RWPE1 (cell line): ENCODE measurements around the gene MYLK.
A peak's percentile ranks its signal among the peaks of the same experiment; 100 is the strongest.

Experiments
- CTCF ChIA-PET: fragments of 350-600 bp; sonication (Branson Sonifier 250); formaldehyde crosslinking; extraction: SDS; loops from one replicate; lab custom pipeline; 2021; lab: Yijun Ruan, JAX
- POLR2A ChIA-PET: fragments of 400-600 bp; formaldehyde crosslinking; extraction: SDS; loops from one replicate; lab custom pipeline; 2020; ENCODE audit warnings: antibody characterized with exemption; ENCODE audit not compliant: low non-redundant PET; lab: Yijun Ruan, JAX
- DNase-seq: peaks from one replicate; pipeline ENCODE4 v3.0.0; 2012; ENCODE audit warnings: low spot score
- H3K27ac ChIP-seq: fragments of 450-650 bp; 2 replicates; pipeline ENCODE4 v1.5.1; 2017
- TF ChIP-seq, protein P1 (sequence below): fragments of 450-650 bp; conservative IDR thresholded peaks from 2 replicates; pipeline ENCODE4 v1.5.1; 2017; ENCODE audit warnings: low read depth, mild to moderate bottlenecking

MYLK gene

DNA sequence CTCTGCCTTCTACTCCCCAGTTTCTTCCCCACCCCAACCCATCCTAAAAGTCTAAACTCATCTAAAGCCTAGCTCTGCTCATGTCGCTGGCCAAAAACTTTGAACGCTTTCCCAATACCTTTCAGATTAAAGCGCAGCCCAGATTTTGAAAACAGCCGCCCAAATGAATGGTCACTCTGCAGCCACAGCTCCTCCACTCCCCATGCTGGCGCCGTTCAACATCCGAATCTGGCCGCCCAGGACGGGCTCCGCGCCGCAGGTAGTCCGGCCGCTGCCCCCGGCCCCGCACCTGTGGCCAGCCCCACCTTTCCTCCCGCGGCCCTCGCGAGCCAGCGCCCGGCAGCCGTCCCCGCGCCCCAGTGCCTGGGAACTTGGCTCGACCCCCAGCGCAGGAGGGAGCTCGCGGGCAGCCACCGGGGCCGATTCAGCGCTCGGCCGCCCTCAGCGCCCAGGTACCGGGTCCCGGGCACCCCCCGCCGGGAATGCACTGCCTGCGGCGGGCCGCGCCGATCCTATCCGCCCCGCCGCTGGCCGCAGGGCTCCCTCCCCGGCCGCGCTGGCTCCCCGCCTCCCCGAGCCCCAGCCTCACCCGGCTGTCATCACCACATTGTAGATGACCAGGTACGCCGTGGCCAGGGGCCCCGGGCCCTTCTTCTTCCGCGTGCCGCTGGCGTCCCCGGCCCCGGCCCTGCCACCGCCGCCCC, 299.7 kb downstream of the MYLK start:
- TF ChIP-seq, protein P1, sequence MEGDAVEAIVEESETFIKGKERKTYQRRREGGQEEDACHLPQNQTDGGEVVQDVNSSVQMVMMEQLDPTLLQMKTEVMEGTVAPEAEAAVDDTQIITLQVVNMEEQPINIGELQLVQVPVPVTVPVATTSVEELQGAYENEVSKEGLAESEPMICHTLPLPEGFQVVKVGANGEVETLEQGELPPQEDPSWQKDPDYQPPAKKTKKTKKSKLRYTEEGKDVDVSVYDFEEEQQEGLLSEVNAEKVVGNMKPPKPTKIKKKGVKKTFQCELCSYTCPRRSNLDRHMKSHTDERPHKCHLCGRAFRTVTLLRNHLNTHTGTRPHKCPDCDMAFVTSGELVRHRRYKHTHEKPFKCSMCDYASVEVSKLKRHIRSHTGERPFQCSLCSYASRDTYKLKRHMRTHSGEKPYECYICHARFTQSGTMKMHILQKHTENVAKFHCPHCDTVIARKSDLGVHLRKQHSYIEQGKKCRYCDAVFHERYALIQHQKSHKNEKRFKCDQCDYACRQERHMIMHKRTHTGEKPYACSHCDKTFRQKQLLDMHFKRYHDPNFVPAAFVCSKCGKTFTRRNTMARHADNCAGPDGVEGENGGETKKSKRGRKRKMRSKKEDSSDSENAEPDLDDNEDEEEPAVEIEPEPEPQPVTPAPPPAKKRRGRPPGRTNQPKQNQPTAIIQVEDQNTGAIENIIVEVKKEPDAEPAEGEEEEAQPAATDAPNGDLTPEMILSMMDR = 0 out of 2 replicates have a peak, but pooled peaks have one; percentile 13
- no peak for DNase-seq
- peak overlapping the region; percentile 95 for H3K27ac ChIP-seq
- CTCF ChIA-PET = interaction anchor here (1.2 to 1.9 kb wide), 4 partner anchors 21 to 139 kb away, joined by 3 to 7 read pairs (median 4); no protein-coding TSS in a partner anchor
- POLR2A ChIA-PET = interaction anchor here (0.8 kb wide), 1 partner anchor 70 kb away, joined by 3 read pairs; no protein-coding TSS in a partner anchor

DNA sequence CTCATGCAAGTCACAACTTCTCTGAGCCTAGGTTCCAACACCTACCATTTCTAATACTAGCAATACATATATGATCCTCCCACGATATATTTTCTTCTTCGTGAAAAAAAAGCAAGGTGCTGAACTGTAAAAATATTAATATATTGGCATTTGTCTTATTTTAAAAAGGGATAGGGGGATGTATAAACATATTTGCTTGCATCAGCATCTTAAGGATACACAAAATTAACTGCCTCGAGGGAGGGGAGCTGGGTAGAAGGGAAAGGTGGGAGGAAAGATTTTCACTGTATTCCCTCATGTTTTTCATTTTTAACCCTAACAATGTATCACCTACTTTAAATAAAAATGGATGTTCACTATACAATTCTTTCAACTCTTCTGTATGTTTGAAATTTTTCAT, 300.6 kb downstream of the MYLK start:
- no peak overlapping the region for H3K27ac ChIP-seq
- POLR2A ChIA-PET = interaction anchor here (0.8 kb wide), 1 partner anchor 71 kb away, joined by 3 read pairs; no protein-coding TSS in a partner anchor
- CTCF ChIA-PET = interaction anchor here (0.6 to 1.9 kb wide), 5 partner anchors 41 to 149 kb away, joined by 3 to 7 read pairs (median 3); no protein-coding TSS in a partner anchor

DNA sequence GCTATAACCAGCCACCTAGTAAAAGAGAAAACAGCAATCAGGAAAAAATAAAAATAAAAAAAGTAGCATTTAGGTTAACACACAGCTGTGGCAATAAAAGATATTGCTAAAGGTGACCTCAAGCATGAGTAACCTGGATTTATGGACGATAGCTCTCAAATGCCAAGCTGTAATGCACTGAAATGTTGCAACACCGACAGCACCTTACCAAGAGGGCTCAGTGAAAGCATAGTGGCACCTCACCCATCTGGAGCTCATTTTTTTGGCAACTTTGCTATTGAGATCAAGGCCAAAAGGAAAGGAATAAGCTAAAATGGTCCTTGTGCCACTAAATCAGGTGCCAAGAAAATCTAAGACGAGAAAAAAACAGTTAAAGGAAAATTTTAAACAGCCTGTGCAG, 301.8 kb downstream of the MYLK start:
- DNase-seq = peak; percentile 50
- ChIA-PET CTCF (interaction anchor here (0.7 to 1.1 kb wide), 3 partner anchors 24 to 141 kb away, joined by 3 to 5 read pairs (median 5); no protein-coding TSS in a partner anchor), POLR2A (no interaction called here)
- TF ChIP-seq, protein P1 = no peak
- no peak overlapping the region for H3K27ac ChIP-seq

More for the DNA sequence above, 300.6 kb downstream of the MYLK start:
- DNase-seq = no peak
- TF ChIP-seq, protein P1 = no peak

DNA sequence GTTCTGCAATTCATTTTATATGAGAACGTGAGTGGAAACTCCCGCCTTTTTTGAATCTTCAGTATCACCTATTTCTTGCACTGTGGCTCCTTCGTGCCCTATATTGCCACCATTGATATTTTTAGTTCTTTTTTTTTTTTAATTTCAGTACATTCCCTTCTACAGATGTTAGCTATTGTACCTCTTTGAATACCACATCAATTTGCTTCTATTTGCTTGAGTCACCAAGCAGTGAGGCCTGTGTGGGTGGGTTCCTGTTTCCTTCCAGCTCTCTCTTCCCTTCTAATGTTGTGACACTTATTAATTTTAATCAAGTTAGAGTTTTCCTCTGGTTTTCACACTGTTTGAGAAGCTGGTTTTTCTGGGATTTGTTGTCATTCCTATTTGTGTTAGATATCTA, 308.0 kb downstream of the MYLK start:
- H3K27ac ChIP-seq = no peak overlapping the region
- TF ChIP-seq, protein P1 = no peak
- ChIA-PET POLR2A (no interaction called here), CTCF (interaction anchor here (3.5 kb wide), 1 partner anchor 17 kb away, joined by 12 read pairs; no protein-coding TSS in a partner anchor)
- no peak for DNase-seq

DNA sequence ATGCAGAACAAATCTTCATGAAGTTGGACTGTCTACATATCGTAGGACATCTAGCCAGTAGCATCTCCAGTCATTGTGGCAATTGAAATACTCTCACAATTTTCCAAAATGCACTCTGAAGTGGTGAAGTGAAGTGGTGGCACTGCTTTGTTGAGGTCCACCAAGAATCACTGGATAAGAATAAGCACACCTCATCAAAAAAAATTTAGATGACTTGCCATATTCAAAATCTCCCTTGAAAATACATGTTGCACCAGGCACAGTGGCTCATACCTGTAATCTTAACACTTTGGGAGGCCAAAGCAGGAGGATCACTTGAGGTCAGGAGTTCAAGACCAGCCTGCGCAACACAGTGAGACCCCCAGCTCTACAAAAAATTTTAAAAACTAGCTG, 312.2 kb downstream of the MYLK start:
- ChIA-PET CTCF (interaction anchor here (0.5 to 1.8 kb wide), 3 partner anchors 13 to 81 kb away, joined by 3 to 6 read pairs (median 4); no protein-coding TSS in a partner anchor), POLR2A (no interaction called here)
- no peak for DNase-seq
- TF ChIP-seq, protein P1 = no peak
- H3K27ac ChIP-seq = no peak overlapping the region

DNA sequence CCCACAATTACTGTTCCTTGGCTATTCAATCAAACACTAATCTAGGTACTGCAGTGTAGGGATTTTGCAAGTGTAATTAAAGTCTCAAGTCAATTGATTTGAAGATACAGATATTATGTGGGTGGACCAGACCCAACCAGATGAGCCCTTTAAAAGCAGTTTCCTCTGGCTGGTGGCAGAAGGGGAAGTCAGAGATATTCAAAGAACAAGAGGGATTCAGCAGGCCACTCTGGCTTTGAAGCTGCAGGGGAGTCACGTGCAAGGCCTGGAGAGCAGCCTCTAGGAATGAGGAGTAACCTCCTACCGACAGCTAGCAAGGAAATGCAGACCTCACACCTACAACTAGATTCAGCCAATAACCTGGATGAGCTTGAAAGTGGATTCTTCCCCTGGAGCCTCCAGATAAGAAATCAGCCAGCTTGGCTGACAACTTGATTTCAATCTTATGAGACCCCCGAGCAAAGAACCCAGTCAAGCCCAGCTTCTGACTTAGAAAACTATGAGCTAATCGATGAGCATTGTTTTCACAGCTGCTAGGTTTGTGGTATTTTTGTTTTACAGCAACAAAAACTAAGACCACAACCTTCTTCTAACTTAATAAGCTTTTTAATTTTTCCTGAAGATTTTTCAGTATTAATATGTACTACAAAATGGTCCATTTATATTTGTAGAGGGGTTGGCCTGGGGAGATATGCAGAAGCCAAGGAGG, 312.7 kb downstream of the MYLK start:
- H3K27ac ChIP-seq = no peak overlapping the region
- POLR2A ChIA-PET = no interaction called here
- CTCF ChIA-PET = interaction anchor here (0.5 to 1.8 kb wide), 3 partner anchors 12 to 81 kb away, joined by 3 to 6 read pairs (median 4); no protein-coding TSS in a partner anchor
- no peak for DNase-seq
- TF ChIP-seq, protein P1 = no peak
